Adrenal gland (tissue), 12 donors: ENCODE results near the gene MTM1. TPM values are rescaled to one million over a fixed set of nuclear protein-coding genes. Genes with fewer than 3 reads are reported as not detected.

Source experiments
- DNase-seq, 7 donors: peaks; one replicate each; pipeline ENCODE4 v3.0.0-alpha.2; 2019 to 2020
- H3K27ac ChIP-seq, 5 donors: fragments of 200-600 bp; sonication (generic) in 4 of 5; 1 replicate in 3 of 5; 2 replicates in 2 of 5; pipeline versions ENCODE4 v1.5.1 to v1.8.0; 2016 to 2020; ENCODE audit warnings: mild to moderate bottlenecking in 1 of 5
- H3K27me3 ChIP-seq: fragments of 200-600 bp; 2 replicates; pipeline ENCODE4 v1.8.0; 2021
- H3K36me3 ChIP-seq, 2 donors: fragments of 200-600 bp; replicated peaks in 1 of 2; 1 replicate in 1 of 2; 2 replicates in 1 of 2; pipeline versions ENCODE4 v1.5.1 to v1.8.0; 2018 to 2022
- H3K4me1 ChIP-seq, 2 donors: fragments of 200-600 bp; replicated peaks in 1 of 2; 1 replicate in 1 of 2; 2 replicates in 1 of 2; pipeline versions ENCODE4 v1.5.1 to v1.8.0; 2018 to 2021
- H3K4me3 ChIP-seq, 4 donors: fragments of 200-600 bp; sonication (generic) in 3 of 4; one replicate each; pipeline ENCODE4 v1.5.1; 2016 to 2018
- H3K9me3 ChIP-seq, 3 donors: fragments of 200-600 bp; sonication (generic) in 1 of 3; replicated peaks in 1 of 3; 1 replicate in 2 of 3; 2 replicates in 1 of 3; pipeline versions ENCODE4 v1.5.1 to v1.8.0; 2016 to 2021
- CTCF ChIP-seq, 6 experiments: fragments of 450-650 bp in 4 of 6; fragments of 200-600 bp in 2 of 6; sonication (generic) in 1 of 6; IDR thresholded peaks; 1 replicate in 5 of 6; 2 replicates in 1 of 6; pipeline versions ENCODE4 v1.5.1 to v1.8.0; 2016 to 2021; ENCODE audit warnings: antibody characterized with exemption in 6 of 6, mild to moderate bottlenecking in 2 of 6, moderate library complexity in 1 of 6
- POLR2A ChIP-seq, 2 donors: fragments of 450-650 bp; IDR thresholded peaks; one replicate each; pipeline ENCODE4 v1.6.1; 2017; ENCODE audit warnings: antibody characterized with exemption in 2 of 2, mild to moderate bottlenecking in 2 of 2, moderate library complexity in 1 of 2
- WGBS, 4 donors: extraction: QIAGEN DNeasy Blood & Tissue Kit in 2 of 4; methylation state at CpG; one replicate each; pipeline versions ENCODE4 v1.1.5 to v1.1.7; 2013 to 2017; 5-methylcytosine and 5-hydroxymethylcytosine counted together
- intact Hi-C, 2 donors: fragments of 100-400 bp; cut with DNase I; formaldehyde crosslinking; loops; one replicate each; pipeline versions ENCODE4 v1.14.1 to v1.15.0; 2022 to 2023
- polyA plus RNA-seq, 3 donors: library from polyadenylated mRNA; stranded (reverse); fragments of 200-250 nt in 2 of 3; fragments of 350-450 nt in 1 of 3; fragmentation: Illumina TruSeq in 1 of 3; extraction: RNeasy Lipid Tissue Mini Kit (QIAGEN cat#74804) in 1 of 3; gene quantifications; one replicate each; pipeline ENCODE4 v1.2.3, GENCODE V29; 2013 to 2014
- total RNA-seq, 9 donors: library from RNA; depleted of rRNA in 4 of 9; stranded (reverse); fragments of >200 nt in 4 of 9; fragments of 120-200 nt in 1 of 9; fragmentation: NEBNext Ultra II Directional in 1 of 9; extraction: Animal tissue kit (Norgen Biotek cat#: 25700) in 1 of 9; gene quantifications; one replicate each; pipeline versions ENCODE4 v1.1.0 to v1.2.4, GENCODE V29; 2013 to 2023
- donor health status: healthy with polysubstance abuse.
- donor health status: Bipolar disorder and iron deficiency.
- donor health status: DM: yes; HTN: yes; CAD: no.
- donor health status: DM: no; HTN: no; CAD: no.
- donor health status: DM: no; HTN: no; CAD: no.
- donor health status: DM: yes; HTN: yes; CAD: no.

The MTM1 gene
- total and polyA plus RNA-seq, 12 donors: 4.1 to 31.4 (median 24.9) TPM

GRCh38 chrX:150698981-150699380 lies 130.6 kb downstream of the MTM1 start:
- H3K27ac ChIP-seq: no peak overlapping the region
- H3K27me3 ChIP-seq: no peaks in the 10 kb centered on the region
- H3K9me3 ChIP-seq: no peaks in the 10 kb centered on the region
- WGBS, 4 donors: 52 to 61% (median 57%) methylated on average over 2 of the region's 2 CpGs
- H3K36me3 ChIP-seq: no peaks in the 10 kb centered on the region
- intact Hi-C loops: no loop called here
- no peaks in the 10 kb centered on the region for H3K4me1 ChIP-seq
- TF ChIP-seq POLR2A (IDR thresholded peaks at IDR 0.05) (no peak), CTCF (IDR thresholded peaks at IDR 0.05) (no peak)
- no peak for DNase-seq
- no peak overlapping the region for H3K4me3 ChIP-seq

- no peaks in the 10 kb centered on the region for H3K36me3 ChIP-seq
- H3K9me3 ChIP-seq: no peaks in the 10 kb centered on the region
- H3K27ac ChIP-seq: no peak overlapping the region
- H3K27me3 ChIP-seq: no peaks in the 10 kb centered on the region
- intact Hi-C loops: no loop called here
- TF ChIP-seq CTCF (IDR thresholded peaks at IDR 0.05) (no peak), POLR2A (IDR thresholded peaks at IDR 0.05) (no peak)
- no peak overlapping the region for H3K4me3 ChIP-seq
- DNase-seq: no peak
- H3K4me1 ChIP-seq: no peaks in the 10 kb centered on the region
Observed at GRCh38 chrX:150700107-150700506, 131.7 kb downstream of the MTM1 start.

GRCh38 chrX:150701377-150701776 lies 133.0 kb downstream of the MTM1 start:
- no peaks in the 10 kb centered on the region for H3K9me3 ChIP-seq
- no peaks in the 10 kb centered on the region for H3K27me3 ChIP-seq
- H3K4me3 ChIP-seq: no peak overlapping the region
- DNase-seq: no peak
- H3K36me3 ChIP-seq: no peaks in the 10 kb centered on the region
- intact Hi-C loops: no loop called here
- WGBS, 4 donors: 64 to 100% (median 86%) methylated on average over 1 of the region's 1 CpG
- TF ChIP-seq CTCF (IDR thresholded peaks at IDR 0.05) (no peak), POLR2A (IDR thresholded peaks at IDR 0.05) (no peak)
- H3K27ac ChIP-seq: no peak overlapping the region
- H3K4me1 ChIP-seq: no peaks in the 10 kb centered on the region

- WGBS, 4 donors: 63 to 93% (median 87%) methylated on average over 1 of the region's 1 CpG
- intact Hi-C loops: no loop called here
- Histone ChIP-seq H3K27ac (no peak overlapping the region), H3K27me3 (no peaks in the 10 kb centered on the region), H3K4me1 (no peaks in the 10 kb centered on the region), H3K36me3 (no peaks in the 10 kb centered on the region), H3K9me3 (no peaks in the 10 kb centered on the region), H3K4me3 (no peak overlapping the region)
- DNase-seq: no peak
- TF ChIP-seq POLR2A (IDR thresholded peaks at IDR 0.05) (no peak), CTCF (IDR thresholded peaks at IDR 0.05) (no peak)
Observed at GRCh38 chrX:150702966-150703694, 134.7 kb downstream of the MTM1 start.
